CD4-positive, alpha-beta T cell treated with Interleukin-2 at 100 ng/mL for 4 hours (primary cell): ENCODE measurements around the gene AGAP1.
A peak's percentile ranks its signal among the peaks of the same experiment; 100 is the strongest.

Experiments
- DNase-seq: peaks from one replicate; pipeline ENCODE4 v3.0.0-alpha.2; 2020; ENCODE audit warnings: low spot score

The AGAP1 gene

DNA sequence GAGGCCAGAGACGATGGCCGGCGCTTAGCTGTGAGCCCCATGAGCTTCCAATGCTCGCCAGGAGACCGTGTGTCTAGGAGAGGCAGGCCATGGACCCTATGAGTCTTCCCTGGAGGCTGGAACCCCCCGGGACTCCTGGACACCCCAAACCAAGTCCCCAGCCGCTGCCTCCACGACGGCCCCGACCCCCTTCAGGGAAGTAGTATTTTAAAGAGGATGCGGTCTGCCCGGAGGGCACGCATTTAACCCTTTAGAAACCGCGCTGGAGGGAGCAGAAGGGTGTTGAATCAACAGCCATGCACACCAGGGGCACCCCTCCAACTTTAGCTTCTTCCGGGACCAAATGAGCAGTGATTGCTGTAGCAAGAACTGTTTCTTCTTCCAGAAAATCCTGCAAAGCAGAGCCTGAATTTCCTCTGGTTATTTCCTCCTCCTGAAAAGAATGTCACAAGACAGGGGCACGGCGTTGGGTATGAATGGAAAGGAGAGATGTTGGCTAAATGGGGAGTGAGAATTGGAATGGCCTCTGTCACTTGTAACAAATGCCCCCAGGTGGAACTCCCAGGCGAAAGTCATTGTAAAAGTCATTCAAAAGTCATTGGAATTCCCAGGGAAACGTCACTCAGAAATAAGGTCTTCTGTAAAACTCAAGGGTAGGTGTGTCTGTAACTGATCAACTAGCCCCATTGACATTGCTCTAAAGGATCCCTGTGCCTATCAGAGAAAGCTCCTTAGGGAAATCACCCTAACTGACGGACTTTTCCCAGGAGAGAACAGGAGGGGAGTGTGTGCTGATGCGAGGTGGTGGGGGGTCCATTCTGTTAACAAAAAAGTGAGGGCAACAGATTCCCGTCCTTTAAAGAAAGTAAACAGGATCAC lies 680.1 kb downstream of the AGAP1 start:
- no peak for DNase-seq

DNA sequence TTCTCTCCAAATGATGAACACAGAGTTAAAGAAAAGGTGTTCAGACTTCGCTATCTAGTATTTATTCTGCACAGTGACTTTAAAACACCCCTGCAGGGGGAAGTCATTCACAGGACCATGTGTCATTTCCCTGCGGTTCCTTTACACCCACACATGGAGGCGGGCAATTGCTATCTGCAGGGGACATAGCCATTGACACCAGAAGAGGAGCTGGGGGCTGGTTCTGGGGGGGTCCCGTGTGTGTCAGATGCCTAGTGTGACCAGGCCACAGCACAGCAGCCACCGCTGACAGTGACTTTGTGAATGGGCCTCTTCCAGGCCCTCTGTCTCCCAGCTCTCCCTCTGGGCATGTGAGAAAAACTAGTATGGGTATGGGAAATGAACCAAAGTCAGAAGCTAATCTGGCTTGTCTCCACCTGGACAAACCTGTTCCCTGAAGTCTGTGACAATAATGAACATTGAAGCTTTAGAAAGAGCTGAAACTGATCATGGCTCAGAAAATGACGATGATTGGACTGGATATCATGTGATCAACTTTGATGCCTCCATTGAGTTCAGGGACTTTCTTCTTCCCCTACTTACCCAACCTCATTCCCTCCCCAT lies 681.8 kb downstream of the AGAP1 start:
- DNase-seq = no peak

DNA sequence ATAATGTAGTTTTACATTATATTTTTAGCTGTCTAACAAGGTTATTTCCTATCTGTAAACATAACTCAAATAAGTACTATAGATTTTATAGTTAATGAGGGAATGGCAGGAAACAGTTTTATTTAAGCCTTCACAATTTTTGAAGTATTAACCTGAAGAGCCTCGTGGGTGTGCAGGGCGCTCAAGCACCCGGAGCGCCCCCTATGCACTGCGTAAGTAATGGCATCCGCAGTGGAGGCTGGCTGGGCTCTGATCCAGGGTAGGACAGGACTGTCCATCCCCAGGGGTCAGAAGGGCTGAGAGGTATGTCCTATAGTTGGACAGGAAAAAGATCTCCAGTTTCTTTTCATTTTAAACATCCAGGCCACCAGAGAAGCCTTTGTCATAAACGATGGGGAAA lies 682.6 kb downstream of the AGAP1 start:
- no peak for DNase-seq

DNA sequence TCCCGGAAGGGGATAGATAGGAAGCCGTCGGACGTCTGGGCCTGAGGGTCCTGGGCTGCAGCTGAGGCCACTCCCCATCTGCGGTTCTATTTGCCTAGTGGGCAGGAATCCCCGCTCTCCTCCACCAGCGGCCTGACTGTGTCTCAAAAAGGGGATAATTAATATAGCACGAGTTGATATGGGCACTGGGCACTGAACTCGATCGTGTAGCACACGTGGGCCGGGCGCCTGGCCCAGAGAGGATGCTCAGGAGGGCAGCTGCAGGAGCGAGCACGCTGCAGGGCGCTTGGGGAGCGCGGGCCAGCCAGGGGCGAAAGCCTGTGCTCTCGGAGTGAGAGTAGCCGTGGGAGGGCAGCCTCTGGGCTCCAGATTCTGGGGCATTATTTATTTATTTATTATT lies 683.1 kb downstream of the AGAP1 start:
- no peak for DNase-seq

DNA sequence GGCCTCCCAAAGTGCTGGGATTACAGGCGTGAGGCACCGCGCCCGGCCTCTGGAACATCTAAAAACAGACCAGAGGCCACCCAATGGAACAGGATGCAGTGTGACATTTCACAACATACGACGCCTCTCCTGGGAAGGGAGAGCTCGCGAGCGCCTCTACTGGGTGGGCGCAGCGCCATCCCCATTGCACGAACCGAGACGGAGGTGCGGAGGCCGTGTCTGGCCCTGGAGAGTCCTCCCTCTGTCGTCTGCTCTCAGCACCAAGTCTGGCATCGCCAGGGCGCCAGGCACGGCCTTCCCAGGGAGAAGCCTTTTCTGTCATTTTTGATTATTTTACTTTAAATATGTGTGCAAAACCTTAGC lies 683.7 kb downstream of the AGAP1 start:
- no peak for DNase-seq

DNA sequence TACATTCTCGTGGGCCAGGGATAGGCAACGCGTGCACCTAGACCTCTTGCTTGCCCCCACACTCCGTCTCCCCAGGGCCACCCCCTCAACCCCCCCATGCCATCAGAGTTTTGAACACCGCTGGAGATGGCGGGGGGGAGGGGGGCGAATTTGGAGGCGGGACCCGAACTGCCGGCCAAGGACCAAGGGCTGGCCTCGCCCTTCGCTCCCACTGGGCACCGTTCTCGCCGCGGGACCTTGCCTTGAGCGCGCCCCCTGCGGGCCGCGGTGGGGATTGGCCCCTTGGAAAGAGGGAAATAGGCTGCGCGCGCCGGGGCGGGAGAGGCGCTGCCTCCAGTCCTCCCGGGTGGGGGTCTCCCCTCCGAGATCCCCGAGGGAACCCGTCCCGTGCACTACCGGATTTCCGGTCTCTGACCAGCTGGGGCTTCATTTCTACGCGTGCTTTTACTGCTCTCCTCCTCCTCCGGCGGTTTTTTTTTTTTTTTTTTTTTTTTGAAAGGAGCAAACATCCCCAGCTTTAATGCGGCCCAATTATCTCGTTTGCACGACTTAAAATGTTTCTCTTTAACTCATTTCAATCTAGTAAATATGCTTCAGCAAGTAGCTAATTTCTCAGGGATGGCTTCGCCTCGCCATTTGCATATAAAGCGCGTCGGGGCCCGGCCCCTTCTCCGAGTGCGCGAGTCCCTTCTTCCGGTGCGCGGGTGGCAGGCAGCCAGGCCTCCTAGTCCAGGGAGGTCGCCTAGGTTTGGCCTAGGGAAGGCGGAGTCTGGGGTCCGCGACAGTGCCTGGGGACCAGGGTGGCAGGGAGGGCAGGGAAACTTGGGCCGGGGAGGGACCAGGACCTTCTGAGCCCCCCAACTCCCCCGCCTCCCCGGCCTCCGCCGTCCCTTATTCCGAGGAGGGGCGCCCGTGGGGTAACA lies 684.4 kb downstream of the AGAP1 start:
- DNase-seq = no peak

DNA sequence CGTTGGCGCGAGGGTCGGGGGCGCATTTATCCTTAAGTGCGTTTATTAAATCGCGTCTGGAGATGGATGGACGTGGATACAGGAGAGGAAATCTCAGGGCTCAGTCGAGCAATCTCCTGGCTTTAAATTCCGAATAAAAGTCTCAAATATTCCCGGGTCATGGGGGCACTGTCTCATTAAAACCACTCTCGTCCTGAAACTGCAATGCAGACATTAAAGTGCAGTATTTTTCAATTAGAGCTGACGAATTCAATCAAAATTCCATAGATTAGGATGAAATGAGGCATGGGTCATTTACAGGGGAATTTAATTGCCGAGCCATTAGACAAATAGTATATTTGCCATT lies 685.0 kb downstream of the AGAP1 start:
- no peak for DNase-seq

DNA sequence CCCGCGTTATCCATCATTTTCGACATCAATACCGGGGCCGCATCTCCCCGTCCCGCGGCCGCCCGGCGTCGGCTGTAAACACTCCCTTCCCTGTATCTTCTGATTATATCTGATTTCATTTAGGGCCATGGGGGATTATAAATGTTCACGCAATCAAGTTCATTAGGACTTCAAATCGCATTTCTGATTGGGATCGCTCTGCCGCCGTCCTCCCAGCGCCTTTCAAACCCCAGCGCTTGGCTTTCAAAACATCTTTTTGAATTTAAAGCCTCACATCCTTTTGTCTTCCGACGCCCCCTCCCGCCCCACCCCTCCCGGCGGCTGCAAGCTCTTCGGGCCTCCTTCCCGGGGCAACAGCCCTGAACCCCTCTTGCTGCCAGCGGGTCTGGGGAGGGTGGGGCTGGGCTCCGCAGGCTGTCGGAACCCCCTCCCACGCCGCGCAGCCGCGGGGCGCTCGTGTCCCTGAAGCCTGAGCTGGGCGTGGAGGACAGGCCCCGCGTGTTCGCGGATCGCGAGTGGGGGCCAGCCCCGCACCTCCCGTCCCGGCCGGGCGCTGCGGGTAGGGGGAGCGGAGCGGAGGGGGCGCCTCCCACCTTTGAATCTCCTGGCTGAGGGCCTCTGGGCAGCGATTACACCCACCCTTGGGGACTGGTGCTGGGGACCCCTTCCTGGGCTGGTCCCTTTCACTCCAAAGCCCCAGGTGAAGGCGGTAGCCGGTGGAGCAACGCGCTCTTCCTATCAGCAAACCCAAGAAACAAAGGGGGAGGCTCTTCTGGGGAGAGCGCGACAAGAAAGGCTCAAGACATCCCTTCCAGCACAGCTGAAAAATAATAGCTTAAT lies 685.6 kb downstream of the AGAP1 start:
- no peak for DNase-seq

DNA sequence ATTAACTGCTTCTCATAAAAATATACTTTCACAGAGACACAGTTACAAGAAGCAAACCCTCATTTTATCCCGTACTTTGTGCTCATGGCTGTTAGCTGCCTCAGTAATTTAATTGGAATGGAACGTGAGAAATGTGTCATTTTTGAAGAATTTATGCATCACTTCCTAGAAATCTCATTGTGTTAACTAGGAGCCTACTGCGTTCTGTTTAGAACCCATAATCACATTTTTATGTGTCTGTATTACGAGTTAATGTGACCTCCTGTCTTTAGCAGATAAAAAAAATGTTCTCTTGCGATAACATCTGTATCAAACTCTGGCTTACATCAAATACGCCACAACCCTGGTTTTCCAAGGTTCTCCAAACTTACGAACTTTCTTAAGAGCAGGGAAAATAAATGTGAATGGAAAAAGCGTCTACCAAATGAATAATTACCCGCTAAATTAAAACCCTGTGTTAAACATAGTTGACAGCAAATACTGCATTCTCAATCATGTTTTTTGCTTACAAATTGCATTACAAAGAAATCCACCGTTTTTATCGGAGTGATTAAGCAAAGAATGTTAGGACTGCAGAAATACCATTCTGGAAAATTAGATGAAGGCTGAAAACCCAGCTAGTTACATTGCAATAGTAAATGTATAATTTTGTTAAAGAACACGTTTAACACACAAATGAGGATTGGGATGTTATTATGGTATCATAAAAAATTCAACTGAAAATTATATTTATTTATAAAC lies 686.4 kb downstream of the AGAP1 start:
- DNase-seq = no peak

DNA sequence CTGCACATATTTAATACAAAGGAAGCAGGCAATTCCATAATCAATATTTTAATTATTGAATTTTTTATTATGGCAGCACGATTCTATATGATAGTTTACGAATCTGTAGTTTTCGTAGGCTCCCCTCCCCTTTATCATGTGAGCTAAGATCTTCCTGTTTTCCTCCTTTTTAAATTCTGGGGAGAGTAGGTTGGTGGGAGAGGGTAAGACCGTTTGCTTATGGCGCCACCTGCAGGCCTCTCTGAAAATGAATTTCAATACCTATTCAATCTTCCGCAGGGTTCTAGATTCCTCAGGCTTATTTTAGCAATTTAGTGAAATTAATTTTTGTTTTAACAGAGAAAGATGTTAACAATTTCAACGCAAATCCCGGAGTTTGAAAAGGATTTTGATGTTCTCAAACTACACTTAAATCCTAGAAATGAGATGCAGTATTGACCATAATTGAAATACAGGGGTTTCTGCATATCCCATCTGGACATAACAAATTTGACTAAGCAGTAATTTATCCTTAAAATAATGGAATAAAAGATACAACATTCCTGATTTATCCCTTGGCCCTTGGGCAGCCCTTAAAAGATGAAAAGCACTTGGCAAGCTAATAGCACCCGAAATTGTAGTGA lies 687.1 kb downstream of the AGAP1 start:
- DNase-seq = peak; percentile 26
